Measurements from ENCODE around the gene BORCS5.

Gene BORCS5

DNA sequence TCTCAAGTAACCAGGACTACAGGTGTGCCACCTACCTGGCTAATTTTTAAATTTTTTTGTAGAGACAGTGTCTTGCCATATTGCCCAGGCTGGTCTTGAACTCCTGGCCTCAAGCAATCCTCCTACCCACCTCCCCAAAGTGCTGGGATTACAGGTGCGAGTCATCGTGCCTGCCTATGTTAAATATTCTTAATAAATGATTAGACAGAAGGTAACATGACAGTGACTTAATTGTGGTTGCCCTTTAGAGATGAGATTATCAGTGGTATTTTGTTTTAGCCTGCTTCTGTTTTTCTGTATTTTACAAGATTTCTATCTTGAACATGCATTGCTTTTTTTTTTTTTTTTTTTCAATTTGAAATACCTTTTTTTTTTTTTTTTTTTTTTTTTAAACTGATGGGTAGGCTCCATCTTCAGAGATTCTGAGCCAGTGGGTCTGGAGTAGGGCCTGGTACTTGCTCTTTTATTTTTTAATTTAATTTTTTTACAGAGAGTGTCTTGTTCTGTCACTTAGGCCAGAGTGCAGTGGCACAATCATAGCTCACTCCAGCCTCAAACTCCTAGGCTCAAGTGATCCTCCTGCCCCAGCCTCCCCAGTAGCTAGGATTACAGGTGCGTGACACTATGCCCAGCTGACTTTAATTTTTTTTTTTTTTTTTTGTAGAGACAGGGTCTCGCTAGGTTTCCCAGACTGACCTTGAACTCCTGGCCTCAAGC is 88.4 kb downstream of the BORCS5 start:
- H3K27ac ChIP-seq (ENCODE audit: insufficient read depth, low read depth, low read length, poor library complexity, severe bottlenecking): no peak overlapping the region
- H3K36me3 ChIP-seq (ENCODE audit: control insufficient read depth, insufficient read depth, low read length): no peaks in the 10 kb centered on the region
- no peaks in the 10 kb centered on the region for H3K4me1 ChIP-seq (ENCODE audit: control insufficient read depth, insufficient read depth, low read length)
- WGBS, 2 experiments: 88 to 100% methylated on average over 3 to 4 of the region's 4 CpGs
- H3K4me3 ChIP-seq (ENCODE audit: insufficient read depth, low read depth, low read length): no peak overlapping the region
- no peaks in the 10 kb centered on the region for H3K27me3 ChIP-seq (ENCODE audit: control insufficient read depth, insufficient read depth, low read length, poor library complexity, severe bottlenecking)
- no peaks in the 10 kb centered on the region for H3K9me3 ChIP-seq (ENCODE audit: control insufficient read depth, low read length)

DNA sequence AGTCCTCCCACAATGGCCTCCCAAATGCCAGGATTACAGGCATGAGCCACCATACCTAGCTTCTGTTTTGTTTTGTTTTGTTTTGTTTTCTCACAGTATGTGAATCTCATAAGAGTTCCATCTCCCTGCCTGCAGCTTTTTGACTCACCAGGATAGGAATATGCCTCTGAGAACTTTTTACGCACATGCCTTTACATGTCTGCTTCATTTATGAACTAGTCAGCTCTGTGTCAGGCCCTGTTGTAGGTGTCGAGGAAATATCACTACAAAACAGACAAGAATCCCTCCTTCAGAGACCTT is 89.0 kb downstream of the BORCS5 start:
- no peak overlapping the region for H3K27ac ChIP-seq (ENCODE audit: insufficient read depth, low read depth, low read length, poor library complexity, severe bottlenecking)
- WGBS, 2 experiments: 93 to 100% methylated on average over 1 to 2 of the region's 2 CpGs

DNA sequence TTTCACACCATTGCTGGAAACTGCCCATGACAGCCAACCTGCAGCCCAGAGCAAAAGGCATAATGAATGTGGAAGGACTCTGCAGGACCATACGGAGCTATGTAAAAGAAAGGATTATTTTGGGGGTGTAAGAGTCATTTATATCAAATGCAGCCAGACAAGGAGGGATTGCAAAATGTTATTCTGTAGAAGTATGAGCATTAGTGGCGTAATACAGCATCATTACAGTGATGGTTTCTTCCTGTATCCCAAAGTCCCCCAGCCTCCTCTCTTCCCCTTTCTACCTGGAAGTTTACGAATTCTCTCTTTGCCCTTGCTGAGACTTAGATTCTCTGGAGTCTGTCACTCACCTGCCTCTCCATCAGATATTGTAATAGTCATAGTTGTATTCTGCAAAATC is 89.9 kb downstream of the BORCS5 start:
- H3K4me1 ChIP-seq (ENCODE audit: control insufficient read depth, insufficient read depth, low read length): no peaks in the 10 kb centered on the region

More for the DNA sequence above, 89.0 kb downstream of the BORCS5 start:
- Histone ChIP-seq H3K9me3 (ENCODE audit: control insufficient read depth, low read length) (no peaks in the 10 kb centered on the region), H3K4me3 (ENCODE audit: insufficient read depth, low read depth, low read length) (no peak overlapping the region), H3K36me3 (ENCODE audit: control insufficient read depth, insufficient read depth, low read length) (no peaks in the 10 kb centered on the region), H3K27me3 (ENCODE audit: control insufficient read depth, insufficient read depth, low read length, poor library complexity, severe bottlenecking) (no peaks in the 10 kb centered on the region), H3K4me1 (ENCODE audit: control insufficient read depth, insufficient read depth, low read length) (no peaks in the 10 kb centered on the region)

DNA sequence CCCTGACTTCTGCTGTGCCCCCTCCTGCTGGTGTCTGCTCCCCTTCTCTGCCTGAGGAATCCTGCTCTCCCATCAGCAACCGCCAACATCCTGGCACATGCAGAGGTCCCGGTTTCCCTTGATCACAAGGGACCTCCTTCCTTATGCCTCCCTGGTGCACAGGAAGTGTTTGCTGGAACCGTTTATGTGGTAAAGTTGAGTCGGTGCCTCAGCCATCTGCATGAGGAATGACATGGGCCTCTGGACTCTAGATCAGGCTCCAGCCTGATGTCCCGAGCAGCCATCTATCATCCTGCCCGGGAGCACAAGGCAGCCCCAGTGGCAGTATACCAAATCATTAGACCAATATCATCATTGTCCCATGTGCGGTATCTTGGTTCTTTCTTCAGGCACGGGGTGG is 90.4 kb downstream of the BORCS5 start:
- Histone ChIP-seq H3K9me3 (ENCODE audit: control insufficient read depth, low read length) (no peaks in the 10 kb centered on the region), H3K36me3 (ENCODE audit: control insufficient read depth, insufficient read depth, low read length) (no peaks in the 10 kb centered on the region), H3K27ac (ENCODE audit: insufficient read depth, low read depth, low read length, poor library complexity, severe bottlenecking) (no peak overlapping the region), H3K4me1 (ENCODE audit: control insufficient read depth, insufficient read depth, low read length) (no peaks in the 10 kb centered on the region), H3K27me3 (ENCODE audit: control insufficient read depth, insufficient read depth, low read length, poor library complexity, severe bottlenecking) (no peaks in the 10 kb centered on the region), H3K4me3 (ENCODE audit: insufficient read depth, low read depth, low read length) (no peak overlapping the region)
- 92 to 95% methylated on average over 8 of the region's 8 CpGs for WGBS, 2 experiments

More for the DNA sequence above, 89.9 kb downstream of the BORCS5 start:
- Histone ChIP-seq H3K27me3 (ENCODE audit: control insufficient read depth, insufficient read depth, low read length, poor library complexity, severe bottlenecking) (no peaks in the 10 kb centered on the region), H3K9me3 (ENCODE audit: control insufficient read depth, low read length) (no peaks in the 10 kb centered on the region), H3K36me3 (ENCODE audit: control insufficient read depth, insufficient read depth, low read length) (no peaks in the 10 kb centered on the region), H3K27ac (ENCODE audit: insufficient read depth, low read depth, low read length, poor library complexity, severe bottlenecking) (no peak overlapping the region), H3K4me3 (ENCODE audit: insufficient read depth, low read depth, low read length) (no peak overlapping the region)
- WGBS, 2 experiments: 83 to 92% methylated on average over 3 of the region's 3 CpGs

DNA sequence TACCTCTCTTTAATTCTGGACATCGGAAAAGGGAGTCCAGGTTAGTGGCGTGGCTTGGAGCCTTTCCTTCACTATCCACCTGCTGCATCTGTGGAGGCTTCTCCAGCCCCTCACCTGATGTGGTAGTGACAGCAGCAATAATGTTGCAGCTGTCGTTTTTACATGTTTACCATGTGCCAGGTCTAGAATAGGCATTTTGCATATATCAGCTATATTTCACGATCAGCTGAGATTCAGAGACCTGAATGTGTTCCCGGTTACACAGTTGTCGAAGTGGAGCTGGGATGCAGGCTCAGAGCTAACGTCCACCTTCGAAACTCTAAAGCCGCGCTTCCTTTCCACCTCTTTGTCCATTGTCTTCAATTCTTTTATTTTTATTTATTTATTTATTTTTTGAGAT is 91.0 kb downstream of the BORCS5 start:
- Histone ChIP-seq H3K27ac (ENCODE audit: insufficient read depth, low read depth, low read length, poor library complexity, severe bottlenecking) (no peak overlapping the region), H3K27me3 (ENCODE audit: control insufficient read depth, insufficient read depth, low read length, poor library complexity, severe bottlenecking) (no peaks in the 10 kb centered on the region), H3K9me3 (ENCODE audit: control insufficient read depth, low read length) (no peaks in the 10 kb centered on the region), H3K4me3 (ENCODE audit: insufficient read depth, low read depth, low read length) (no peak overlapping the region), H3K36me3 (ENCODE audit: control insufficient read depth, insufficient read depth, low read length) (no peaks in the 10 kb centered on the region), H3K4me1 (ENCODE audit: control insufficient read depth, insufficient read depth, low read length) (no peaks in the 10 kb centered on the region)
- WGBS, 2 experiments: 90 to 93% methylated on average over 8 to 10 of the region's 10 CpGs

DNA sequence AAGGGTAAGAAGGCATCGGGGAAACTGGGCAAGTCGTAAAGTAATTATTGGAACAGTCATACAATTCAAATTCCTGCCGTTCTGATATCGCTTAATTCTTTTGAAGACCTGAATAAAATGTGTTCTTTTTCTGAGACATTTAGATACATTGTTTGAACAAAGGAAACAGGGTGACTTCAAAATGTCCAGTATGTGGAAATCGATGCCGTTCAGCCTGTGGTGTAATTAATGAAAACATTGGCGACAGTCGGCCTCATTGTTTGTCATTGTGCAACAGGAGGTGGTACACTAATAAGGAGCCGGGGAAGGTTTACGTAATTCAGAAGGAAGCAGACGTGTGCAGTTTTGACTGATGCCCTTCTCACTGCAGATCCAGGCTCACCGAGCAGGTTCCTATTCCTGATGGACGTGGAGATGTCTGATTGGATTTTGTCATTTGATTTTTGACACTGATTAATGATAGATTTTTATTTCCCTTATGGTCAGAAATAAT is 92.7 kb downstream of the BORCS5 start:
- Histone ChIP-seq H3K27ac (ENCODE audit: insufficient read depth, low read depth, low read length, poor library complexity, severe bottlenecking) (no peak overlapping the region), H3K27me3 (ENCODE audit: control insufficient read depth, insufficient read depth, low read length, poor library complexity, severe bottlenecking) (no peaks in the 10 kb centered on the region), H3K4me3 (ENCODE audit: insufficient read depth, low read depth, low read length) (no peak overlapping the region), H3K36me3 (ENCODE audit: control insufficient read depth, insufficient read depth, low read length) (no peaks in the 10 kb centered on the region), H3K4me1 (ENCODE audit: control insufficient read depth, insufficient read depth, low read length) (no peaks in the 10 kb centered on the region), H3K9me3 (ENCODE audit: control insufficient read depth, low read length) (no peaks in the 10 kb centered on the region)
- 95 to 97% methylated on average over 13 of the region's 13 CpGs for WGBS, 2 experiments

DNA sequence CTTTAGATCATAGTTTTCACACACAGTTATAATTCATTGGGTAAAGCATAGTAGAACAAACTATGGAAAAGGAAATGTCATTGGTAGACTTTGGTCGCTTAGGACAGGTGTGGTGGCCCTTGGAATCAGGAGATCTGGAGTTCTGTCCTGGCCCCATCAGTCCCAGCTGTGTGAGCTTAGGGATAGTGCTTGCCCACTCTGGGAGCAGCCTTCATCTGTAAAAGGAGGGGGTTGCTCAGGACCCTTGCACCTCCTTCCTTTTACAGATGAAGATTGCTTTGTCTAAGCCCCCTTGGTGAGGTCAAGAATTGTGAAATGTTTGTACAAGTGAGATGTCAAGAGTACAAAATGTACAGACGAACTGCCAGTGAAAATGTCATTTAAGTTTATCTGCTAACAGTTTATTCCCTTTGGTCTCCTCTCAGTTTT is 93.2 kb downstream of the BORCS5 start:
- H3K27me3 ChIP-seq (ENCODE audit: control insufficient read depth, insufficient read depth, low read length, poor library complexity, severe bottlenecking): no peaks in the 10 kb centered on the region
- H3K4me1 ChIP-seq (ENCODE audit: control insufficient read depth, insufficient read depth, low read length): no peaks in the 10 kb centered on the region
- WGBS, 2 experiments: 96 to 98% methylated on average over 2 of the region's 2 CpGs
- H3K36me3 ChIP-seq (ENCODE audit: control insufficient read depth, insufficient read depth, low read length): no peaks in the 10 kb centered on the region
- no peak overlapping the region for H3K27ac ChIP-seq (ENCODE audit: insufficient read depth, low read depth, low read length, poor library complexity, severe bottlenecking)
- H3K9me3 ChIP-seq (ENCODE audit: control insufficient read depth, low read length): no peaks in the 10 kb centered on the region
- H3K4me3 ChIP-seq (ENCODE audit: insufficient read depth, low read depth, low read length): no peak overlapping the region

DNA sequence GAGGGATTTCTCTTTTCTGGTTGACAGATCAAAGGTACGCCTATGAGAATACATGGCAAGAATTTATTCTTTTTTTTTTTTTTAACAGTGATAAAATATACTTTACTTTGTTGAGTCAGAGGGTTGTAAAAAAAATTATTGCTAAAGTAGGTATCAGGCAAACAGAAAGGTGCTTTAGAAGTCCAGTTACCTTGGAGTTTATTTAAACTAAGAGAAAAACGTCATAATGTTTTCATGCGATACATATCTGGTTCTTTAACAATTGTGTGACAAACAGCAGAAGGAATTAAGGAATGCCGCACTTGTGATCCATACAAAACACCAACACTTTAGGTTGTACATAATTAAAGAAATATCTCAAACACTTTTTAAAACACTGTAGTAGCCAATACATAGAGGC is 94.2 kb downstream of the BORCS5 start:
- WGBS, 2 experiments: 92 to 100% methylated on average over 3 of the region's 4 CpGs
- H3K9me3 ChIP-seq (ENCODE audit: control insufficient read depth, low read length): no peaks in the 10 kb centered on the region
- no peaks in the 10 kb centered on the region for H3K36me3 ChIP-seq (ENCODE audit: control insufficient read depth, insufficient read depth, low read length)
- no peak overlapping the region for H3K4me3 ChIP-seq (ENCODE audit: insufficient read depth, low read depth, low read length)
- no peaks in the 10 kb centered on the region for H3K4me1 ChIP-seq (ENCODE audit: control insufficient read depth, insufficient read depth, low read length)
- H3K27ac ChIP-seq (ENCODE audit: insufficient read depth, low read depth, low read length, poor library complexity, severe bottlenecking): no peak overlapping the region
- no peaks in the 10 kb centered on the region for H3K27me3 ChIP-seq (ENCODE audit: control insufficient read depth, insufficient read depth, low read length, poor library complexity, severe bottlenecking)

DNA sequence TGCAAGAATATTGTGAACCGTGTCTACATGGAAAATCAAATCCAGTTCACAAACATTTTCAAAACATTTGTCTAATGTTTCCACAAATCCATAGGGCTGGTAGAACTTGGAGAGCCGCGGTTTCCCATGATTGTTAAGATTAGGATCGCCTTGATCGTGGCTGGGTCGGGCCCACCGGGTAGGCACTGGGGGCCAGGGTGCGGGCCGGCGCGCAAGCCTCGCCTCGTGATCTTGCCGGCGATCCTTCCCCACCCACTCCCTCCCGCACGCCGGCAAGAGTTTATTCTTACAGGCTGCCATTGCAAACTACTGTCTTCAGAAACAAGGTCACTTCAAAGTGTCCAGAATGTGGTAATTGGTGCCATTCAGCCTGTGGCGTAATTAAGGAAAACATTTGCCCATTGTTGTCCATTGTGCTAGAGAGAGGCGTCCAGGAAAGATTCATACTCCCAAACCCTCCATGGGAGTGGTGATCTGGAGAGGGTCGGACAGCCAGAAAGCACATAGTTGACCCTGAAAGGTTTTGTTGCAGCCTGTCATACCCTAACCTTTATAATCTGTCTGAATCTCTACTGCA is 95.5 kb downstream of the BORCS5 start:
- Histone ChIP-seq H3K4me3 (ENCODE audit: insufficient read depth, low read depth, low read length) (no peak overlapping the region), H3K27me3 (ENCODE audit: control insufficient read depth, insufficient read depth, low read length, poor library complexity, severe bottlenecking) (no peaks in the 10 kb centered on the region), H3K36me3 (ENCODE audit: control insufficient read depth, insufficient read depth, low read length) (no peaks in the 10 kb centered on the region), H3K4me1 (ENCODE audit: control insufficient read depth, insufficient read depth, low read length) (no peaks in the 10 kb centered on the region), H3K27ac (ENCODE audit: insufficient read depth, low read depth, low read length, poor library complexity, severe bottlenecking) (no peak overlapping the region), H3K9me3 (ENCODE audit: control insufficient read depth, low read length) (no peaks in the 10 kb centered on the region)
- WGBS, 2 experiments: 91 to 93% methylated on average over 21 of the region's 21 CpGs

DNA sequence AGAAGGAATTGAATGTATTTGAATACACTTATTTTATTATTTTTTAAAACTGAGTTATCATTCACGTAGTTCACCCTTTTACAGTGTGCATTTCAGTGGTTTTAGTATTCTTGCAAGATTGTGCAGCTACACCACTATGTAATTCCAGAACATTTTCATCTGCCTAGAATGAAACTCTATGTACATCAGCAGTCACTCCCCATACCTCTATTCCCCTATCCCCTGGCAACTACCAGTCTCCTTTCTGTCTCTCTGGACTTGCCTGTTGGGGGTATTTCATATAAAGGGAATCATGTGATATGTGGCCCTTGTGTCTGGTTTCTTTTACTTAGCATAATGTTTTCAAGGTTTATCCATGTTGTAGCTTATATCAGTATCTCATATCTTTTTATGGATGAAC is 96.8 kb downstream of the BORCS5 start:
- Histone ChIP-seq H3K36me3 (ENCODE audit: control insufficient read depth, insufficient read depth, low read length) (no peaks in the 10 kb centered on the region), H3K9me3 (ENCODE audit: control insufficient read depth, low read length) (no peaks in the 10 kb centered on the region), H3K4me3 (ENCODE audit: insufficient read depth, low read depth, low read length) (no peak overlapping the region), H3K27me3 (ENCODE audit: control insufficient read depth, insufficient read depth, low read length, poor library complexity, severe bottlenecking) (no peaks in the 10 kb centered on the region), H3K4me1 (ENCODE audit: control insufficient read depth, insufficient read depth, low read length) (no peaks in the 10 kb centered on the region), H3K27ac (ENCODE audit: insufficient read depth, low read depth, low read length, poor library complexity, severe bottlenecking) (no peak overlapping the region)
- 86 to 95% methylated on average over 1 of the region's 1 CpG for WGBS, 2 experiments
